GM20431 (cell line): Measurements from ENCODE around the gene ZNF747.

Experiments used
- in situ Hi-C: fragments of 300-500 bp; cut with MseI, MboI; formaldehyde crosslinking; loops from one replicate; pipeline ENCODE4 v1.15.0; 2020; ENCODE audit warnings: low sequenced_read_pairs; ENCODE audit not compliant: unreplicated experiment

Gene ZNF747

DNA sequence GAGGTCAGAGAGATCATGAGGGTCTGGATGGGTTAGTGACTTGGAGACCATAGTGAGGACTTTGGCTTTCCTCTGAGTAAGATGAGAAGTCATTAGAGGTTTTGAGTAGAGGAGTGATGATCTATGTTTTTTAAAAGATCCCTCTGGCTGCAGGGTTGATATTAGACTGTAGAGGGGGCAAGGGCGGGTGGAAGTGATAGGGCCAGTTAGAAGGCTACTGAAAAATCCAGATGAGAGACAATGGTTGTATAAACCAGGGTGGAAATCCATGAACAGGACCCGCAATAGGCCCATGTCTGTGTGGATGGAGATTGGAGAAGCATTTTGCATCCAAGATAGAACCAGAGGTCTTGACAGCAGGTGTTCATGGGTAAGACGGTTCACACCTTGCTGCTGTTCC lies 52.3 kb downstream of the ZNF747 start:
- in situ Hi-C loops, result no loop called here

GRCh38 chr16:30481381-30481780 lies 53.3 kb downstream of the ZNF747 start:
- in situ Hi-C loops, result no loop called here
